IMR-90 (cell line): Measurements from ENCODE around the gene ST3GAL3. TPM values are rescaled to one million over a fixed set of nuclear protein-coding genes. Genes with fewer than 3 reads are reported as not detected.

Experiments used
- ATAC-seq: fragments of 200-7000 bp; cut with Tn5 transposase; 2 replicates; pipeline ENCODE4 v1.9.1; 2020; ENCODE audit warnings: low read depth, mild to moderate bottlenecking, moderate library complexity
- BruUV-seq: library from RNA; stranded (reverse); fragments of 400-500 nt; replicated peaks from 2 replicates; lab custom pipeline; 2021; lab: Mats Ljungman, UMichigan
- CTCF ChIA-PET: fragments of 300-600 bp; formaldehyde crosslinking; extraction: SDS; loops from one replicate; lab custom pipeline; 2021; ENCODE audit warnings: antibody characterized with exemption; lab: Yijun Ruan, JAX
- POLR2A ChIA-PET: fragments of 300-600 bp; sonication (Branson Sonifier 250); formaldehyde crosslinking; loops from one replicate; lab custom pipeline; 2022; ENCODE audit warnings: antibody characterized with exemption; ENCODE audit not compliant: unreplicated experiment; lab: Charles Lee
- DNase-seq: peaks from one replicate; pipeline ENCODE4 v3.0.0; 2013
- H2AFZ ChIP-seq: replicated peaks from 2 replicates; pipeline ENCODE3; 2013; ENCODE audit warnings: low read length, mild to moderate bottlenecking; ENCODE audit not compliant: poor library complexity
- H2AK5ac ChIP-seq: 2 replicates; pipeline ENCODE4 v1.6.1; 2013; ENCODE audit warnings: low read depth, low read length, inconsistent platforms
- H2AK9ac ChIP-seq: replicated peaks from 2 replicates; pipeline ENCODE3; 2013; ENCODE audit warnings: mild to moderate bottlenecking, low read depth, low read length, moderate library complexity; ENCODE audit not compliant: poor library complexity
- H2BK120ac ChIP-seq: 2 replicates; pipeline ENCODE4 v1.6.1; 2013; ENCODE audit warnings: low read depth, low read length, inconsistent platforms
- H2BK15ac ChIP-seq: 3 replicates; pipeline ENCODE4 v1.6.1; 2013; ENCODE audit warnings: low read depth, low read length, inconsistent platforms
- H2BK20ac ChIP-seq: 2 replicates; pipeline ENCODE4 v1.6.1; 2013; ENCODE audit warnings: low read depth, mild to moderate bottlenecking, inconsistent platforms, low read length, moderate library complexity
- H2BK5ac ChIP-seq: 2 replicates; pipeline ENCODE4 v1.6.1; 2013; ENCODE audit warnings: mild to moderate bottlenecking, low read depth, low read length, inconsistent platforms; ENCODE audit not compliant: poor library complexity, severe bottlenecking
- H3K14ac ChIP-seq: replicated peaks from 2 replicates; pipeline ENCODE4 v1.6.1; 2013; ENCODE audit warnings: low read depth, low read length, inconsistent platforms
- H3K18ac ChIP-seq: 2 replicates; pipeline ENCODE4 v1.6.1; 2013; ENCODE audit warnings: low read depth, low read length, control low read depth
- H3K23ac ChIP-seq: 2 replicates; pipeline ENCODE4 v1.6.1; 2013; ENCODE audit warnings: low read depth, low read length, inconsistent platforms
- H3K27ac ChIP-seq: 2 replicates; pipeline ENCODE4 v1.5.1; 2013; ENCODE audit warnings: mild to moderate bottlenecking, control low read depth, low read length; ENCODE audit not compliant: insufficient read depth
- H3K27me3 ChIP-seq: 2 replicates; pipeline ENCODE4 v1.6.1; 2013; ENCODE audit warnings: low read length; ENCODE audit not compliant: control insufficient read depth, insufficient read depth
- H3K36me3 ChIP-seq: 2 replicates; pipeline ENCODE4 v1.6.1; 2013; ENCODE audit warnings: low read length, mixed read lengths; ENCODE audit not compliant: control insufficient read depth, insufficient read depth
- H3K4ac ChIP-seq: 2 replicates; pipeline ENCODE4 v1.6.1; 2013; ENCODE audit warnings: low read depth, low read length, inconsistent platforms
- H3K4me1 ChIP-seq: 2 replicates; pipeline ENCODE4 v1.6.1; 2013; ENCODE audit warnings: low read length, mixed read lengths; ENCODE audit not compliant: control insufficient read depth, insufficient read depth
- H3K4me2 ChIP-seq: 2 replicates; pipeline ENCODE4 v1.6.1; 2013; ENCODE audit warnings: low read depth, mild to moderate bottlenecking, control low read depth, low read length, moderate library complexity
- H3K4me3 ChIP-seq: 2 replicates; pipeline ENCODE4 v1.5.1; 2013; ENCODE audit warnings: low read depth, mild to moderate bottlenecking, control low read depth, low read length, moderate library complexity; ENCODE audit not compliant: insufficient read depth
- H3K56ac ChIP-seq: 2 replicates; pipeline ENCODE4 v1.6.1; 2013; ENCODE audit warnings: low read length, inconsistent platforms; ENCODE audit not compliant: insufficient read depth; ENCODE audit errors: extremely low read depth
- H3K79me1 ChIP-seq, 2 experiments: 2 replicates each; pipeline ENCODE4 v1.6.1; 2013; ENCODE audit warnings: low read length in 2 of 2, inconsistent platforms in 1 of 2, low read depth in 1 of 2
- H3K9ac ChIP-seq: 2 replicates; pipeline ENCODE4 v1.6.1; 2013; ENCODE audit warnings: low read depth, low read length, control low read depth
- H3K9me1 ChIP-seq: 2 replicates; pipeline ENCODE4 v1.6.1; 2013; ENCODE audit warnings: low read length, inconsistent platforms; ENCODE audit not compliant: insufficient read depth
- H3K9me3 ChIP-seq: 2 replicates; pipeline ENCODE4 v1.6.1; 2013; ENCODE audit warnings: low read length; ENCODE audit not compliant: control insufficient read depth, insufficient read depth
- H4K20me1 ChIP-seq: 2 replicates; pipeline ENCODE4 v1.6.1; 2013; ENCODE audit warnings: low read length, inconsistent platforms; ENCODE audit not compliant: insufficient read depth
- H4K5ac ChIP-seq: 2 replicates; pipeline ENCODE4 v1.6.1; 2013; ENCODE audit warnings: mild to moderate bottlenecking, low read depth, low read length, control low read depth
- H4K8ac ChIP-seq, 2 experiments: 2 replicates each; pipeline ENCODE4 v1.6.1; 2013; ENCODE audit warnings: low read depth in 2 of 2, low read length in 2 of 2, control low read depth in 1 of 2, inconsistent platforms in 1 of 2
- H4K91ac ChIP-seq: 2 replicates; pipeline ENCODE4 v1.6.1; 2013; ENCODE audit warnings: low read depth, low read length, inconsistent platforms; ENCODE audit not compliant: insufficient read depth
- BHLHE40 ChIP-seq: fragments of 150-350 bp; IDR thresholded peaks from 2 replicates; pipeline ENCODE4 v1.6.1; 2016; ENCODE audit warnings: mild to moderate bottlenecking, low read depth, low read length
- CEBPB ChIP-seq: IDR thresholded peaks from 2 replicates; pipeline ENCODE4 v1.6.1; 2012; ENCODE audit warnings: low read depth, low read length, improper control_type of control experiment
- CHD1 ChIP-seq: IDR thresholded peaks from 2 replicates; pipeline ENCODE4 v1.6.1; 2012; ENCODE audit warnings: low read depth, low read length, improper control_type of control experiment
- FOS ChIP-seq: fragments of 150-350 bp; IDR thresholded peaks from 2 replicates; pipeline ENCODE4 v1.6.1; 2016; ENCODE audit warnings: low read depth, low read length
- MAFK ChIP-seq: IDR thresholded peaks from 2 replicates; pipeline ENCODE4 v1.6.1; 2012; ENCODE audit warnings: low read depth, low read length, improper control_type of control experiment
- MAZ ChIP-seq: IDR thresholded peaks from 2 replicates; pipeline ENCODE4 v1.6.1; 2012; ENCODE audit warnings: low read depth, mild to moderate bottlenecking, low read length, improper control_type of control experiment, moderate library complexity, borderline replicate concordance
- MXI1 ChIP-seq: IDR thresholded peaks from 2 replicates; pipeline ENCODE4 v1.6.1; 2012; ENCODE audit warnings: low read depth, mild to moderate bottlenecking, low read length, moderate library complexity, borderline replicate concordance
- NFE2L2 ChIP-seq: fragments of 150-350 bp; IDR thresholded peaks from 2 replicates; pipeline ENCODE4 v1.6.1; 2016; ENCODE audit warnings: low read depth, mild to moderate bottlenecking, low read length
- POLR2A ChIP-seq: IDR thresholded peaks from 2 replicates; pipeline ENCODE4 v1.6.1; 2012; ENCODE audit warnings: mild to moderate bottlenecking, low read depth, low read length
- RAD21 ChIP-seq: IDR thresholded peaks from 2 replicates; pipeline ENCODE4 v1.6.1; 2012; ENCODE audit warnings: low read length, improper control_type of control experiment
- RCOR1 ChIP-seq: IDR thresholded peaks from 2 replicates; pipeline ENCODE4 v1.6.1; 2012; ENCODE audit warnings: mild to moderate bottlenecking, low read length, improper control_type of control experiment; ENCODE audit not compliant: insufficient replicate concordance
- RFX5 ChIP-seq: IDR thresholded peaks from 2 replicates; pipeline ENCODE4 v1.8.0; 2012; ENCODE audit warnings: low read depth, mild to moderate bottlenecking, low read length, moderate library complexity
- SMC3 ChIP-seq: fragments of 150-350 bp; IDR thresholded peaks from 2 replicates; pipeline ENCODE4 v1.6.1; 2016; ENCODE audit warnings: low read depth, mild to moderate bottlenecking, antibody characterized with exemption, low read length, moderate library complexity
- WGBS, 2 experiments: methylation state at CpG; one replicate each; pipeline versions ENCODE4 v1.1.5 to v1.1.7; 2013; ENCODE audit warnings: missing lambda C conversion rate in 2 of 2; ENCODE audit not compliant: insufficient read length in 1 of 2; ENCODE audit errors: extremely low coverage in 2 of 2; 5-methylcytosine and 5-hydroxymethylcytosine counted together
- dilution Hi-C: fragments of 300-500 bp; cut with HindIII; formaldehyde crosslinking; loops from one replicate; pipeline ENCODE4 v1.14.3; 2018; ENCODE audit warnings: low sequenced_read_pairs; ENCODE audit not compliant: unreplicated experiment
- in situ Hi-C: fragments of 300-500 bp; cut with MboI; formaldehyde crosslinking; loops from 3 replicates; pipeline ENCODE4 v1.14.3; 2019; ENCODE audit warnings: low sequenced_read_pairs, inconsistent platforms, mixed read lengths
- intact Hi-C: fragments of 100-400 bp; cut with micrococcal nuclease; formaldehyde crosslinking; loops from 2 replicates; pipeline ENCODE4 v1.10.0; 2022
- polyA plus RNA-seq, 3 experiments: library from polyadenylated mRNA; depleted of rRNA; stranded (reverse); fragments of >200 nt; gene quantifications; 2 replicates each; pipeline ENCODE4 v1.2.3, GENCODE V29; 2012; ENCODE audit warnings: low replicate concordance in 1 of 3
- total RNA-seq: library from RNA; depleted of rRNA; stranded (reverse); fragments of >200 nt; gene quantifications from 2 replicates; pipeline ENCODE4 v1.2.3, GENCODE V29; 2012
- TF ChIP-seq, protein P1 (sequence below): fragments of 150-350 bp; IDR thresholded peaks from 2 replicates; pipeline ENCODE4 v1.6.1; 2017; ENCODE audit warnings: mild to moderate bottlenecking, antibody characterized with exemption, low read length, low read depth
- TF ChIP-seq, protein P2 (sequence below): fragments of 150-350 bp; IDR thresholded peaks from 2 replicates; pipeline ENCODE4 v1.6.1; 2016; ENCODE audit warnings: low read depth, mild to moderate bottlenecking, low read length, moderate library complexity, borderline replicate concordance

Gene ST3GAL3
- total and polyA plus RNA-seq, 2 of the 4 experiments (the other 2 are of a cell fraction) = 12.0 to 14.8 TPM

DNA sequence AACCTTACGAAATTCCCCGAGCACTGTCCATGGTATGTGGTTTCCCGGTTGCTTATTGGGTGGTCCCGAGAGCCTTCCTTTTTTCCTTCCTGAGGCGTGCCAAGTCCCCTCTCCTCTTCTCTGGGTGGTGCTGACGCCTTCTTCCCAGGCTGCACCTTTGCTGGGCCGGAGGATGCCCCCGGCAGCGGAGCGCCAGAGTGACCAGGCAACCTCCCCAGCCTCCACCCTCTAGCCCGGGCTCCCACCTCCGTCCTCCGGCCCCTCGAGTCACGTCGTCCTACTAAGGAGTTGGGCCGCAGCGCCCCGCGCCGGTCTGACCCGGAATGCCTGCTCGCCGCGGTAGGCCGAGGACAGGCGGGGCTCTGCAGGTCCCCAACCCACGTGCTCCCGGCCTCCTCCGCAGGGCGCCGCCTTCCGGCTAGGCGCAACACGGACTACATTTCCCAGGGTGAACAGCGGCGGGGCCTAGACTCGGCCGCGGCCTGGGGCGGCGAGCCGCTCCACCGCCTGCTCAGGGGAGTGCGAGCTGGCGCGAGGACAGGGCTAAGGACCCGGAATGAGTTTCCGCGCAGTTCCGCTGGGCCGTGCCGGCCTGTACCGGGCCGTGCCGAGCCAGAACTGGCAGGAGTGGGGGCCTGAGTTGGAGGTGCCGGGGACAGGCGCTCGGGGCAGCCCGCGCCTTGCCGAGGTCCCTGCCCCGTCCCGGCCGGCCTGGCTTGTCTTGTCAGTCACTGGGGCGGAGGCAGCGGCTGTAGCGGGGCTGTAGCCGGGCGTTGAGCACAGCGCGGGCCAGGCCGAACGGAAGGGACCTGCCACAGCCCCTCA lies 239.1 kb downstream of the ST3GAL3 start, which contains the start of gene IPO13:
Gene IPO13, plus strand, starts transcription at position 715 of the 825 bp plus-strand sequence. CDS start 651 bp downstream, outside the sequence.
- H2AK9ac ChIP-seq = peak within 1 kb of the TSS; percentile 98
- WGBS, 2 experiments = 0% methylated on average over 12 of the region's 74 CpGs; no CpG with 5 or more reads in 1 of the 2 experiments
- no peaks in the 10 kb centered on the region for H4K20me1 ChIP-seq
- peak; percentile 97 for ATAC-seq
- ChIA-PET POLR2A (interaction anchor here (0.6 kb wide), 1 partner anchor 135 kb away, joined by 3 read pairs; no protein-coding TSS in a partner anchor), CTCF (interaction anchor here (0.9 to 3.5 kb wide), 5 partner anchors 12 to 183 kb away, joined by 3 to 21 read pairs (median 6); partner anchors contain the start of gene DPH2)
- peaks cover 5% of the 10 kb centered on the region for H3K36me3 ChIP-seq
- intact Hi-C loops = loop anchor here (1.0 to 2.0 kb wide), 2 partner anchors 22 to 183 kb away; no protein-coding TSS in a partner anchor
- peak within 1 kb of the TSS; percentile 97 for H3K27ac ChIP-seq
- H3K4me2 ChIP-seq = peak within 1 kb of the TSS; percentile 81
- peak within 1 kb of the TSS; percentile 98 for H2BK5ac ChIP-seq
- peak within 1 kb of the TSS; percentile 93 for H2AK5ac ChIP-seq
- H3K9ac ChIP-seq = peak within 1 kb of the TSS; percentile 96
- H3K9me3 ChIP-seq = no peaks in the 10 kb centered on the region
- no peaks in the 10 kb centered on the region for H3K27me3 ChIP-seq
- peak within 1 kb of the TSS; percentile 89 for H4K5ac ChIP-seq
- peaks cover 14% of the 10 kb centered on the region for H3K9me1 ChIP-seq
- peak within 1 kb of the TSS; percentile 67 for H3K4me3 ChIP-seq
- H3K18ac ChIP-seq = peak within 1 kb of the TSS; percentile 84; the same call in 1 of the 2 replicates
- H3K79me1 ChIP-seq = peaks cover 9 to 47% of the 10 kb centered on the region in 2 experiments; a peak in 3 of 4 replicates
- H3K4me1 ChIP-seq = peaks cover 15% of the 10 kb centered on the region
- in situ Hi-C loops = no loop called here
- H3K4ac ChIP-seq = peak within 1 kb of the TSS; percentile 99
- peak within 1 kb of the TSS; percentile 99; the same call in 2 of the 3 replicates for H2BK15ac ChIP-seq
- H2BK120ac ChIP-seq = peak within 1 kb of the TSS; percentile 100
- peak within 1 kb of the TSS; percentile 90 for H3K23ac ChIP-seq
- H2AFZ ChIP-seq = peak within 1 kb of the TSS; percentile 96
- peak within 1 kb of the TSS; percentile 100 for H4K91ac ChIP-seq
- peak within 1 kb of the TSS; percentile 95 for H3K56ac ChIP-seq
- dilution Hi-C loops = no loop called here
- peak; percentile 94 for DNase-seq
- H4K8ac ChIP-seq = peak within 1 kb of the TSS; percentile 93 to 99
- no TSS peak for BruUV-seq
- peak within 1 kb of the TSS; percentile 99 for H3K14ac ChIP-seq
- peak within 1 kb of the TSS; percentile 74 for H2BK20ac ChIP-seq
- TF ChIP-seq, protein P1, sequence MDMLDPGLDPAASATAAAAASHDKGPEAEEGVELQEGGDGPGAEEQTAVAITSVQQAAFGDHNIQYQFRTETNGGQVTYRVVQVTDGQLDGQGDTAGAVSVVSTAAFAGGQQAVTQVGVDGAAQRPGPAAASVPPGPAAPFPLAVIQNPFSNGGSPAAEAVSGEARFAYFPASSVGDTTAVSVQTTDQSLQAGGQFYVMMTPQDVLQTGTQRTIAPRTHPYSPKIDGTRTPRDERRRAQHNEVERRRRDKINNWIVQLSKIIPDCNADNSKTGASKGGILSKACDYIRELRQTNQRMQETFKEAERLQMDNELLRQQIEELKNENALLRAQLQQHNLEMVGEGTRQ = peak; percentile 88
- TF ChIP-seq RFX5 (no peak), RAD21 (peak; percentile 59), POLR2A (peak; percentile 72), MAZ (peak; percentile 65; the same call in 1 of the 2 replicates), MAFK (no peak), NFE2L2 (no peak), CHD1 (no peak), SMC3 (no peak; the same call in none of the 2 replicates), RCOR1 (no peak), CEBPB (peak; percentile 77; the same call in 1 of the 2 replicates), BHLHE40 (no peak), MXI1 (peak; percentile 98), FOS (no peak)
- TF ChIP-seq, protein P2, sequence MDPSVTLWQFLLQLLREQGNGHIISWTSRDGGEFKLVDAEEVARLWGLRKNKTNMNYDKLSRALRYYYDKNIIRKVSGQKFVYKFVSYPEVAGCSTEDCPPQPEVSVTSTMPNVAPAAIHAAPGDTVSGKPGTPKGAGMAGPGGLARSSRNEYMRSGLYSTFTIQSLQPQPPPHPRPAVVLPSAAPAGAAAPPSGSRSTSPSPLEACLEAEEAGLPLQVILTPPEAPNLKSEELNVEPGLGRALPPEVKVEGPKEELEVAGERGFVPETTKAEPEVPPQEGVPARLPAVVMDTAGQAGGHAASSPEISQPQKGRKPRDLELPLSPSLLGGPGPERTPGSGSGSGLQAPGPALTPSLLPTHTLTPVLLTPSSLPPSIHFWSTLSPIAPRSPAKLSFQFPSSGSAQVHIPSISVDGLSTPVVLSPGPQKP = no peak
